Subcutaneous adipose tissue (tissue), 4 donors: Measurements from ENCODE around the gene SULT4A1. TPM values are rescaled to one million over a fixed set of nuclear protein-coding genes. Genes with fewer than 3 reads are reported as not detected.

ENCODE experiments used
- total RNA-seq, 4 donors: library from RNA; depleted of rRNA; stranded (reverse); fragments of >200 nt; gene quantifications; one replicate each; pipeline ENCODE4 v1.1.0, GENCODE V29; 2016
- TF ChIP-seq, protein P1 (sequence below): fragments of 450-650 bp; IDR thresholded peaks from one replicate; pipeline ENCODE4 v1.5.1; 2016; ENCODE audit warnings: low read depth, mild to moderate bottlenecking, control low read depth, antibody characterized with exemption, moderate library complexity

Gene SULT4A1, protein sequence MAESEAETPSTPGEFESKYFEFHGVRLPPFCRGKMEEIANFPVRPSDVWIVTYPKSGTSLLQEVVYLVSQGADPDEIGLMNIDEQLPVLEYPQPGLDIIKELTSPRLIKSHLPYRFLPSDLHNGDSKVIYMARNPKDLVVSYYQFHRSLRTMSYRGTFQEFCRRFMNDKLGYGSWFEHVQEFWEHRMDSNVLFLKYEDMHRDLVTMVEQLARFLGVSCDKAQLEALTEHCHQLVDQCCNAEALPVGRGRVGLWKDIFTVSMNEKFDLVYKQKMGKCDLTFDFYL
- under 1 TPM in 1 of 4 donors, not detected in 3; 0.98 TPM for total RNA-seq

DNA sequence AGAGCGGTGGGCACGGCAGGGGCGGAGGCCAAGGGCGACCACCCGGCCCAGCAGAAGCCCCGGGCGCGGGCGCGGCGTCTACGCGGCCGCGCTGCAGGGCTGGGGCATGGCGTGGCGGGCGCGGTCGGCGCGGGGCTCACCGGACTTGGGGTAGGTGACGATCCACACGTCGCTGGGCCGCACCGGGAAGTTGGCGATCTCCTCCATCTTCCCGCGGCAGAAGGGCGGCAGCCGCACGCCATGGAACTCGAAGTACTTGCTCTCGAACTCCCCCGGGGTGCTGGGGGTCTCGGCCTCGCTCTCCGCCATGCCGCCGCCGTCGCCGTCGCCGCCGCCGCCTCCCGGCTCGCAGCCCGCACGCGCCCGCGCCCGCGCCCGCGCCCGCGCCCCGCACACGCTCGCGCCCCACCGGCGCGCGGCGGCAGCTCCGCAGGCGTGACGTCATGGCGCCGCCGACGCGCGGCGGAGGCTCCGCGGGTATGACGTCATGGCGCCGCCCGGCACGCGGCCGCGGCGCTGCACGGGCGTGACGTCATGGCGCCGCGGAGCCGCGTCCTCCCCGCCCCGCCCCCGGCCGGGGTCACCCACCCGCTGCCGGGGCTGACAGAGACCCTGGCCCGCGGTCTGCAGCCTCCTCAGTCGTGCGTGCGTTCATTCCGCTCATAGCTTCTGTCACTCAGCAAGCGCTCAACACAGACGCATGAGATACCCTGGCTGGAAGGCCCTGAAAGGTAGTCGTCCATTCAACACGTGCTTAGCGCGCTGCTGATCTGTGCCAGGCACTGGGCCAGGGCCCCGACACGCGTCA lies at the start of gene SULT4A1:
Gene SULT4A1 (minus strand): TSS at position 440 of the 808 bp plus-strand sequence. CDS start 131 bp downstream, at position 309.
- TF ChIP-seq, protein P1, sequence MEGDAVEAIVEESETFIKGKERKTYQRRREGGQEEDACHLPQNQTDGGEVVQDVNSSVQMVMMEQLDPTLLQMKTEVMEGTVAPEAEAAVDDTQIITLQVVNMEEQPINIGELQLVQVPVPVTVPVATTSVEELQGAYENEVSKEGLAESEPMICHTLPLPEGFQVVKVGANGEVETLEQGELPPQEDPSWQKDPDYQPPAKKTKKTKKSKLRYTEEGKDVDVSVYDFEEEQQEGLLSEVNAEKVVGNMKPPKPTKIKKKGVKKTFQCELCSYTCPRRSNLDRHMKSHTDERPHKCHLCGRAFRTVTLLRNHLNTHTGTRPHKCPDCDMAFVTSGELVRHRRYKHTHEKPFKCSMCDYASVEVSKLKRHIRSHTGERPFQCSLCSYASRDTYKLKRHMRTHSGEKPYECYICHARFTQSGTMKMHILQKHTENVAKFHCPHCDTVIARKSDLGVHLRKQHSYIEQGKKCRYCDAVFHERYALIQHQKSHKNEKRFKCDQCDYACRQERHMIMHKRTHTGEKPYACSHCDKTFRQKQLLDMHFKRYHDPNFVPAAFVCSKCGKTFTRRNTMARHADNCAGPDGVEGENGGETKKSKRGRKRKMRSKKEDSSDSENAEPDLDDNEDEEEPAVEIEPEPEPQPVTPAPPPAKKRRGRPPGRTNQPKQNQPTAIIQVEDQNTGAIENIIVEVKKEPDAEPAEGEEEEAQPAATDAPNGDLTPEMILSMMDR, result no peak

GRCh38 chr22:43911351-43911750 lies 49.0 kb upstream of the SULT4A1 start:
- TF ChIP-seq, protein P1, result no peak

DNA sequence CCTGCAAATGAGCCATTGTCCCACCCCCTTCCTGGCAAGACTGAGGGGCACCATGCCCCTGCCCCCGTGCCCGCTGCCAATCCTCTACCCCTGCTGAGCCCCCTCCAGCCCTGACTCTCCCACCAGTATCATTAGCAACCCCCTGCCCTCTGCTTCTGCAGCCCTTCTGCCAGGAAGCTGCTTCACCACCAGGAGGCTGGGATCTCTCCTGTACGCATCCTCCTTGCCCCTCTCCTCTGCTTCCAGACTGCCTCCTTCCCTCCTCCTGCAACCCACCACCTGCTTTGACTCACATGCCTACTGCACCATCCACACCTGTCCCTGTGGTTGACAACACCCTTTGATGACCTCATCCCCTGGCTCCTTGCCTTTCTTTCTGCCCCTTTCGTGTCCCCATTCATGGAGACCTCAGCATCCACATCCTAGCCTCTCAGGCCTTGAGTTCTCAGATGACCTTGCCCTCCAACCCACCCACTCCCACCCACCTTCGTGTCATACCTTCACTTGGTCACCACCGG lies 47.9 kb upstream of the SULT4A1 start:
- TF ChIP-seq, protein P1, result no peak

- TF ChIP-seq, protein P1, result no peak
Measured at GRCh38 chr22:43909708-43910107, 47.4 kb upstream of the SULT4A1 start.

DNA sequence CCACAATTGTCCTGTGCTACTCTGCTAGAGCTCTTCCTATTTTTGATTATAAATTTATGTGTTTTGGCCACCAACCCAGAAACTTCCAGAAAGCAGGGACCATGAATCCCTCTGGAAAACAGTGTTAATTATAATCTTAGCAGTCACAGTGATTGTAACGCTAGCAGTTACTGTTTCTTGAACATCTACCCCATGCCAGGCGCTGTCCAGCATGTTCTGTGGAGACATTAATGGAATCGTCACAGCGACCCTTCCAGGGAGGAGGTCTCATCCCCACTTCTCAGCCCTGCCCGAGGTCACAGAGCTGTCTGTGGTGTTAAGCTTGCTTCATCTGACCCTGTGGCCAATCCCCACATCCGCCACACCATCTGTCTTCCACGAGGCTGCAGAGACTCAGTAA lies 43.4 kb upstream of the SULT4A1 start:
- TF ChIP-seq, protein P1, result no peak

- TF ChIP-seq, protein P1, result no peak
Measured at GRCh38 chr22:43901976-43902643, 39.8 kb upstream of the SULT4A1 start.

- TF ChIP-seq, protein P1, result no peak
Measured at GRCh38 chr22:43900206-43900605, 37.9 kb upstream of the SULT4A1 start.
